Hindlimb muscle (tissue), 1 donor: ENCODE results near the gene RAD51AP1. TPM values are rescaled to one million over a fixed set of nuclear protein-coding genes. Genes with fewer than 3 reads are reported as not detected.

ENCODE experiments used
- DNase-seq: peaks from one replicate; pipeline ENCODE4 v3.0.0-alpha.2; 2013
- polyA plus RNA-seq: library from polyadenylated mRNA; unstranded; fragments of 120-200 nt; gene quantifications from one replicate; pipeline ENCODE4 v1.2.1, GENCODE V29; 2013; ENCODE audit not compliant: insufficient read length

The RAD51AP1 gene
- polyA plus RNA-seq, 1 donor, result 6.6 TPM

- no peak for DNase-seq
Observed at GRCh38 chr12:4595881-4596280, 57.2 kb downstream of the RAD51AP1 start.

GRCh38 chr12:4603421-4603820 is 64.7 kb downstream of the RAD51AP1 start:
- DNase-seq, result no peak

- DNase-seq, result no peak
Observed at GRCh38 chr12:4603946-4604345, 65.3 kb downstream of the RAD51AP1 start.

GRCh38 chr12:4604684-4605193 is 66.0 kb downstream of the RAD51AP1 start:
- peak; percentile 67 for DNase-seq

- no peak for DNase-seq
Observed at GRCh38 chr12:4607056-4607455, 68.4 kb downstream of the RAD51AP1 start.

GRCh38 chr12:4609071-4609470 is 70.4 kb downstream of the RAD51AP1 start:
- DNase-seq, result no peak

Other genes with a start within 250 kb of the RAD51AP1 start
- gene TIGAR, start 217.7 kb upstream of the RAD51AP1 start, polyA plus RNA-seq, result 6.1 TPM
- gene FGF23, start 159.2 kb upstream of the RAD51AP1 start, polyA plus RNA-seq, result not detected
- gene FGF6, start 93.1 kb upstream of the RAD51AP1 start, polyA plus RNA-seq, result 28.9 TPM
- 17.0 TPM for gene DYRK4, start 23.3 kb downstream of the RAD51AP1 start, polyA plus RNA-seq
- 1.0 TPM for gene AKAP3, start 110.2 kb downstream of the RAD51AP1 start, polyA plus RNA-seq
- 77.9 TPM for gene NDUFA9, start 110.2 kb downstream of the RAD51AP1 start, polyA plus RNA-seq
- 4.4 TPM for gene GALNT8, start 181.5 kb downstream of the RAD51AP1 start, polyA plus RNA-seq